ENCODE measurements around the gene PPHLN1.

Gene PPHLN1

GRCh38 chr12:42446761-42447160 lies 120.8 kb downstream of the PPHLN1 start:
- no peak for DNase-seq

GRCh38 chr12:42447371-42447786 lies 121.4 kb downstream of the PPHLN1 start:
- DNase-seq, result no peak

- DNase-seq, result no peak
Observed at GRCh38 chr12:42448841-42449240, 122.9 kb downstream of the PPHLN1 start.

GRCh38 chr12:42450248-42450647 lies 124.3 kb downstream of the PPHLN1 start:
- no peak for DNase-seq

GRCh38 chr12:42458575-42458974 lies 132.6 kb downstream of the PPHLN1 start:
- no peak for DNase-seq

GRCh38 chr12:42459336-42459847 lies 133.4 kb downstream of the PPHLN1 start:
- no peak for DNase-seq

GRCh38 chr12:42462486-42462885 lies 136.5 kb downstream of the PPHLN1 start:
- DNase-seq, result no peak

GRCh38 chr12:42463671-42464070 lies 137.7 kb downstream of the PPHLN1 start:
- no peak for DNase-seq

GRCh38 chr12:42468341-42468821 lies 142.4 kb downstream of the PPHLN1 start:
- DNase-seq, result no peak

GRCh38 chr12:42468921-42469320 lies 143.0 kb downstream of the PPHLN1 start:
- no peak for DNase-seq

GRCh38 chr12:42469355-42470175 lies 143.6 kb downstream of the PPHLN1 start:
- DNase-seq, result peak in 1 of 2 experiments; percentile 18

- DNase-seq, result no peak
Observed at GRCh38 chr12:42472376-42472775, 146.4 kb downstream of the PPHLN1 start.

- DNase-seq, result no peak
Observed at GRCh38 chr12:42473130-42473529, 147.2 kb downstream of the PPHLN1 start.

- no peak for DNase-seq
Observed at GRCh38 chr12:42473561-42473960, 147.6 kb downstream of the PPHLN1 start.

- DNase-seq, result no peak
Observed at GRCh38 chr12:42474391-42474790, 148.4 kb downstream of the PPHLN1 start.

- no peak for DNase-seq
Observed at GRCh38 chr12:42475106-42475505, 149.1 kb downstream of the PPHLN1 start.

- DNase-seq, result no peak
Observed at GRCh38 chr12:42477941-42478340, 152.0 kb downstream of the PPHLN1 start.

- DNase-seq, result no peak
Observed at GRCh38 chr12:42481368-42481767, 155.4 kb downstream of the PPHLN1 start.

- no peak for DNase-seq
Observed at GRCh38 chr12:42482041-42482747, 156.2 kb downstream of the PPHLN1 start.

GRCh38 chr12:42482748-42483520 lies 157.0 kb downstream of the PPHLN1 start:
- peak; percentile 76 to 80 for DNase-seq

GRCh38 chr12:42483521-42483790 lies 157.5 kb downstream of the PPHLN1 start:
- peak in 1 of 2 experiments; percentile 38 for DNase-seq

- no peak for DNase-seq
Observed at GRCh38 chr12:42484996-42485395, 159.0 kb downstream of the PPHLN1 start.

GRCh38 chr12:42485823-42486222 lies 159.9 kb downstream of the PPHLN1 start:
- DNase-seq, result no peak

Data from activated T-cell treated with anti-CD3 and anti-CD28 coated beads, Interleukin-2, amount 50 U/mL, for 48 hours (primary cell).